CD14-positive monocyte (primary cell): ENCODE results near the gene ZP2. TPM values are rescaled to one million over a fixed set of nuclear protein-coding genes. Genes with fewer than 3 reads are reported as not detected.

ENCODE experiments used
- DNase-seq, 3 donors: peaks; one replicate each; pipeline ENCODE4 v3.0.0-alpha.2; 2011 to 2022
- H2AFZ ChIP-seq: 2 replicates; pipeline ENCODE4 v1.6.0; 2012; ENCODE audit warnings: mild to moderate bottlenecking, low read depth, low read length, inconsistent platforms; ENCODE audit not compliant: insufficient read depth, poor library complexity, severe bottlenecking
- H3K27ac ChIP-seq, 2 donors: 1 replicate in 1 of 2; 2 replicates in 1 of 2; pipeline ENCODE4 v1.5.1; 2012 to 2013; ENCODE audit warnings: low read length in 2 of 2, control low read depth in 1 of 2, inconsistent platforms in 1 of 2, low read depth in 1 of 2, mild to moderate bottlenecking in 1 of 2
- H3K27me3 ChIP-seq, 2 donors: one replicate each; pipeline versions ENCODE4 v1.6.0 to v1.6.1; 2011 to 2013; ENCODE audit warnings: low read length in 2 of 2; ENCODE audit not compliant: control insufficient read depth in 2 of 2, insufficient read depth in 2 of 2
- H3K36me3 ChIP-seq, 2 donors: replicated peaks in 1 of 2; 1 replicate in 1 of 2; 2 replicates in 1 of 2; pipeline versions ENCODE4 v1.5.1 to v1.6.1; 2012 to 2013; ENCODE audit warnings: low read length in 2 of 2, control low read depth in 1 of 2, inconsistent platforms in 1 of 2, mild to moderate bottlenecking in 1 of 2; ENCODE audit not compliant: insufficient read depth in 2 of 2, control insufficient read depth in 1 of 2
- H3K4me1 ChIP-seq, 2 donors: 1 replicate in 1 of 2; 2 replicates in 1 of 2; pipeline versions ENCODE4 v1.5.1 to v1.6.1; 2012 to 2013; ENCODE audit warnings: low read length in 2 of 2, control low read depth in 1 of 2, inconsistent platforms in 1 of 2, mild to moderate bottlenecking in 1 of 2, moderate library complexity in 1 of 2; ENCODE audit not compliant: insufficient read depth in 2 of 2, control insufficient read depth in 1 of 2
- H3K4me2 ChIP-seq: replicated peaks from 2 replicates; pipeline ENCODE3; 2012; ENCODE audit warnings: low read length, moderate library complexity, mild to moderate bottlenecking; ENCODE audit not compliant: poor library complexity, severe bottlenecking; ENCODE audit errors: extremely low read depth
- H3K4me3 ChIP-seq, 3 experiments: fragments of 200-600 bp in 1 of 3; sonication (generic) in 1 of 3; replicated peaks in 1 of 3; 1 replicate in 2 of 3; 2 replicates in 1 of 3; pipeline ENCODE4 v1.5.1; 2011 to 2013; ENCODE audit warnings: low read length in 3 of 3, mild to moderate bottlenecking in 3 of 3, control low read depth in 2 of 3, low read depth in 2 of 3, inconsistent platforms in 1 of 3, moderate library complexity in 1 of 3
- H3K79me2 ChIP-seq: 2 replicates; pipeline ENCODE4 v1.6.0; 2012; ENCODE audit warnings: mild to moderate bottlenecking, control low read depth, inconsistent platforms, low read length, moderate library complexity; ENCODE audit not compliant: insufficient read depth
- H3K9ac ChIP-seq: 2 replicates; pipeline ENCODE4 v1.6.0; 2017; ENCODE audit warnings: low read length, mild to moderate bottlenecking; ENCODE audit not compliant: insufficient read depth, poor library complexity, severe bottlenecking
- H3K9me3 ChIP-seq, 2 donors: replicated peaks in 1 of 2; 1 replicate in 1 of 2; 2 replicates in 1 of 2; pipeline versions ENCODE4 v1.5.1 to v1.6.1; 2012 to 2013; ENCODE audit warnings: low read length in 2 of 2, control low read depth in 1 of 2; ENCODE audit not compliant: control insufficient read depth in 1 of 2, insufficient read depth in 1 of 2
- H4K20me1 ChIP-seq: 2 replicates; pipeline ENCODE4 v1.6.0; 2012; ENCODE audit warnings: mild to moderate bottlenecking, low read length, control low read depth, moderate library complexity; ENCODE audit not compliant: insufficient read depth
- H3K27ac Mint-ChIP-seq, 7 donors: one replicate each; pipeline ENCODE4 v1.8.0; 2020; ENCODE audit warnings: mild to moderate bottlenecking in 7 of 7, mixed read lengths in 7 of 7, moderate library complexity in 6 of 7, inconsistent platforms in 2 of 7
- H3K27me3 Mint-ChIP-seq, 3 donors: one replicate each; pipeline ENCODE4 v1.8.0; 2021 to 2022; ENCODE audit warnings: low read depth in 3 of 3, mild to moderate bottlenecking in 3 of 3, mixed read lengths in 3 of 3, moderate library complexity in 3 of 3, inconsistent platforms in 1 of 3
- H3K36me3 Mint-ChIP-seq, 2 donors: one replicate each; pipeline ENCODE4 v1.8.0; 2020; ENCODE audit warnings: mixed read lengths in 2 of 2, inconsistent platforms in 1 of 2, mild to moderate bottlenecking in 1 of 2
- H3K4me1 Mint-ChIP-seq: one replicate; pipeline ENCODE4 v1.8.0; 2020; ENCODE audit warnings: mild to moderate bottlenecking, mixed read lengths
- H3K4me3 Mint-ChIP-seq, 2 donors: one replicate each; pipeline ENCODE4 v1.8.0; 2020; ENCODE audit warnings: mild to moderate bottlenecking in 2 of 2, mixed read lengths in 2 of 2, moderate library complexity in 1 of 2
- H3K9me3 Mint-ChIP-seq, 7 donors: one replicate each; pipeline ENCODE4 v1.8.0; 2020 to 2022; ENCODE audit warnings: mixed read lengths in 7 of 7, mild to moderate bottlenecking in 6 of 7, moderate library complexity in 6 of 7, inconsistent platforms in 2 of 7
- WGBS: methylation state at CpG from one replicate; pipeline ENCODE4 v1.1.5; 2013; ENCODE audit warnings: missing lambda C conversion rate; ENCODE audit not compliant: insufficient coverage; 5-methylcytosine and 5-hydroxymethylcytosine counted together
- intact Hi-C, 2 donors: fragments of 100-400 bp; cut with micrococcal nuclease; formaldehyde crosslinking; loops; one replicate each; pipeline versions ENCODE4 v1.15.0 to v1.15.1; 2023
- polyA plus RNA-seq, 3 donors: library from polyadenylated mRNA; depleted of rRNA in 1 of 3; unstranded in 2 of 3; stranded (reverse) in 1 of 3; fragments of 300-500 nt in 2 of 3; fragments of >200 nt in 1 of 3; fragmentation: Illumina TruSeq in 2 of 3; gene quantifications; 1 replicate in 2 of 3; 2 replicates in 1 of 3; pipeline ENCODE4 v1.2.3, GENCODE V29; 2012 to 2021
- TF ChIP-seq, protein P1 (sequence below): fragments of 200-600 bp; IDR thresholded peaks from one replicate; pipeline ENCODE4 v1.8.0; 2022; ENCODE audit warnings: antibody characterized with exemption, mild to moderate bottlenecking

Gene ZP2
- polyA plus RNA-seq, 3 donors: not detected

DNA sequence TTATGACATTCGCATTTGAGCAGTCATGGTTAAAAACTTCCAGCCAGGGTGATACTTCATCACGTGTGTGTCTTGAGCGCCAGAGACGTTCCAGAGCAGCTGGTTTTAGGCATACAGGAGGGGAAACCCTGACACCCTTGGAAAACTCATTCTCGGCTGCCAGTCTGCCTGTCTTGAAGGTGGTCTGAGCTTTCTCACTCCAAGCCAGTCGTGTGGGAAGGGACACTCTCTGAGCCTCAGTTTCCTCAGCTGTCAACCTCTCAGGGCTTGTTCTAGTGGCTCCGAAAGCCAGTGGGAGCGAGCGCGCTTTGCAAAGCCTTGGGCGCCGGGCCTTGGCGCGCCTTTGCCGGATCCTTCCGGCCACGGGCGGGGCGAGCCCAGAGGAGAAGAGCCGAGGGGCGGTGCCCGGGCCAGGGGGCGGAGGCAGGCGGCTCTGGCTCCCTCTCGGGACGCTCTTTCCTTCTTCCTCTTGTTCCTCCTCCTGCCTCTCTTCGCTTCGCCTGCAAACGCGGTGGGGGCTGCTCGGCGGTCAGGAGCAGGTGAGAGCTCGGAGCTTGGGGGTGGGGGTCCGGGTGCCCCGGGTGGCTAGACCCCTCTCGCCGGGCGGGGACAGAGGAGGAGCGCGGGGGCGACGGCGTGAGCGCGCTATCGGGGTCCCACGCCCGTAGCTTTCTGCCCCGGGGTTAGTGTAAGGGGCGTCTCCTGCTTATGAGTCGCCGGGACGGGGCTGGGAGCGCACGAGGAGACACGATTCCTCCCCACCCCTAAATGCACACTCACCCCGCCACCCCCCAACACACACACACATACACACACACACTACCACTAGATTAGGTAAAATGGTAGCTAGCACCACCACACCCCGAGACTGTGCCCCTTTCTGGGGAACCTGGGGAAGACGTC is 52.9 kb downstream of the ZP2 start, which contains the start of gene LDAF1:
Gene LDAF1, plus strand, starts transcription at position 467 of the 903 bp plus-strand sequence. CDS start 2,509 bp downstream, outside the sequence.
- Mint-ChIP-seq H3K36me3 (peaks cover 21 to 24% of the 10 kb centered on the region in 2 donors), H3K27me3 (peaks cover 0 to 1% (median under 1%) of the 10 kb centered on the region in 3 donors), H3K4me1 (peaks cover 21% of the 10 kb centered on the region), H3K9me3 (peaks cover 0 to 4% (median 0%) of the 10 kb centered on the region in 7 donors), H3K4me3 (peak within 1 kb of the TSS; percentile 86 to 96), H3K27ac (peak within 1 kb of the TSS in 6 of 7 donors; percentile 18 to 82 (median 39))
- under 1% methylated on average over 41 of the region's 59 CpGs for WGBS
- H3K4me2 ChIP-seq: peak within 1 kb of the TSS; percentile 100
- H3K36me3 ChIP-seq: peaks cover 9 to 27% of the 10 kb centered on the region in 2 donors
- H2AFZ ChIP-seq: peak within 1 kb of the TSS; percentile 87
- peaks cover 16 to 23% of the 10 kb centered on the region in 2 donors for H3K4me1 ChIP-seq
- peaks cover 3% of the 10 kb centered on the region for H4K20me1 ChIP-seq
- peak within 1 kb of the TSS; percentile 69 for H3K9ac ChIP-seq
- H3K27ac ChIP-seq: peak within 1 kb of the TSS in 1 of 2 donors; percentile 67
- intact Hi-C loops: no loop called here
- peak within 1 kb of the TSS; percentile 51 to 94 (median 60) for H3K4me3 ChIP-seq
- H3K9me3 ChIP-seq: no peaks in the 10 kb centered on the region
- TF ChIP-seq, protein P1, sequence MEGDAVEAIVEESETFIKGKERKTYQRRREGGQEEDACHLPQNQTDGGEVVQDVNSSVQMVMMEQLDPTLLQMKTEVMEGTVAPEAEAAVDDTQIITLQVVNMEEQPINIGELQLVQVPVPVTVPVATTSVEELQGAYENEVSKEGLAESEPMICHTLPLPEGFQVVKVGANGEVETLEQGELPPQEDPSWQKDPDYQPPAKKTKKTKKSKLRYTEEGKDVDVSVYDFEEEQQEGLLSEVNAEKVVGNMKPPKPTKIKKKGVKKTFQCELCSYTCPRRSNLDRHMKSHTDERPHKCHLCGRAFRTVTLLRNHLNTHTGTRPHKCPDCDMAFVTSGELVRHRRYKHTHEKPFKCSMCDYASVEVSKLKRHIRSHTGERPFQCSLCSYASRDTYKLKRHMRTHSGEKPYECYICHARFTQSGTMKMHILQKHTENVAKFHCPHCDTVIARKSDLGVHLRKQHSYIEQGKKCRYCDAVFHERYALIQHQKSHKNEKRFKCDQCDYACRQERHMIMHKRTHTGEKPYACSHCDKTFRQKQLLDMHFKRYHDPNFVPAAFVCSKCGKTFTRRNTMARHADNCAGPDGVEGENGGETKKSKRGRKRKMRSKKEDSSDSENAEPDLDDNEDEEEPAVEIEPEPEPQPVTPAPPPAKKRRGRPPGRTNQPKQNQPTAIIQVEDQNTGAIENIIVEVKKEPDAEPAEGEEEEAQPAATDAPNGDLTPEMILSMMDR: no peak
- peak; percentile 54 to 78 (median 65) for DNase-seq
- H3K27me3 ChIP-seq: no peaks in the 10 kb centered on the region
- H3K79me2 ChIP-seq: peaks cover 3% of the 10 kb centered on the region

DNA sequence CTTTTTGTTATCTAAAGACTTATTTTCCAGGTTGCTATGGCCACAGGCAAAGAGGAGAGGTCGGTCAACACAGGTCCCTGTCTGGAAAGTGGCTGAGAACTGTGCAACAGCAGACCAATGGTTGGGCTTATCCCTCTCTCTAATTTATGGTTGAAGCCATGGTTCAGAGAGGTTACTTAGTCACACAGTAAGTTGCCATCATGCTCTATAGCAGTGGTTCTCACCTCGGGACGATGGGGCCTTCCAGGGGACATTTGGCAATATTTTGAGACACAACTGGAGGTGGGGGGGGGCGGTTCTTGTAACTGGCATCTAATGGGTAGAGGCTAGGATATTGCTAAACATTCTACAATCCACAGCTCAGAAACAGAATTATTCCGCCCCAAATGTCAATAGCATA is 53.7 kb downstream of the ZP2 start:
- Mint-ChIP-seq H3K27ac (no peak overlapping the region), H3K27me3 (peaks cover 0 to 2% (median 1%) of the 10 kb centered on the region in 3 donors), H3K9me3 (peaks cover 0 to 5% (median 0%) of the 10 kb centered on the region in 7 donors), H3K36me3 (peaks cover 14 to 16% of the 10 kb centered on the region in 2 donors), H3K4me1 (peaks cover 21% of the 10 kb centered on the region), H3K4me3 (no peak overlapping the region)
- no peak overlapping the region for H3K27ac ChIP-seq
- H3K9me3 ChIP-seq: no peaks in the 10 kb centered on the region
- TF ChIP-seq, protein P1: no peak
- peak overlapping the region; percentile 87 for H2AFZ ChIP-seq
- peaks cover 4 to 19% of the 10 kb centered on the region in 2 donors for H3K36me3 ChIP-seq
- H3K4me1 ChIP-seq: peaks cover 16 to 23% of the 10 kb centered on the region in 2 donors
- peak overlapping the region in 1 of 3 experiments; percentile 94 for H3K4me3 ChIP-seq
- no peaks in the 10 kb centered on the region for H3K27me3 ChIP-seq
- no peak for DNase-seq
- intact Hi-C loops: no loop called here
- H3K9ac ChIP-seq: no peak overlapping the region
- H3K79me2 ChIP-seq: peaks cover 3% of the 10 kb centered on the region
- peak overlapping the region; percentile 100 for H3K4me2 ChIP-seq
- 88% methylated on average over 1 of the region's 5 CpGs for WGBS
- H4K20me1 ChIP-seq: peaks cover 3% of the 10 kb centered on the region
